ENCODE measurements around the gene KIRREL3.
"Not testable (repeated sequence)": the region's sequence is repeated elsewhere in the genome, so short reads cannot be mapped to it uniquely, and the experiment has no call there.

KIRREL3 gene

DNA sequence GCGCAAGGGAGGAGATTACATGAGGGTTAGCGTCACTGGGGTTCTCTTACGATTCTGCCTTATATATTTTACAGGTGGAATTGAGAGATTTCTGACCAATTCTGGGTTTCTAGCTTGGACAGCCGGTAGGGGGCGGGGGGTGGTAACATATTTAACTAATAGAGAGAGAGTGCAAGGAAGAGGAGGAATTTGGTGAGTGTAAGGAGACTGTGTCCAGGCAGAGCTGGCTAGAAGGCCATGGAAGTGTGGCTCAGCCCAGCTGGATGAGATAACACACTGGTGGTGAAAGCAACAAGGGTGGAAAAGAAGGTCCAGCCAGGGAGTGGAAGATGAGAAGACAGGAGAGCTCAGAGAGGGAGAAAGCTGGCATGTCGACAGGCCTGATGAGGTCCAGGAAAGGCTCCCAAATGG lies 588.6 kb downstream of the KIRREL3 start:
- DNase-seq: no peak

DNA sequence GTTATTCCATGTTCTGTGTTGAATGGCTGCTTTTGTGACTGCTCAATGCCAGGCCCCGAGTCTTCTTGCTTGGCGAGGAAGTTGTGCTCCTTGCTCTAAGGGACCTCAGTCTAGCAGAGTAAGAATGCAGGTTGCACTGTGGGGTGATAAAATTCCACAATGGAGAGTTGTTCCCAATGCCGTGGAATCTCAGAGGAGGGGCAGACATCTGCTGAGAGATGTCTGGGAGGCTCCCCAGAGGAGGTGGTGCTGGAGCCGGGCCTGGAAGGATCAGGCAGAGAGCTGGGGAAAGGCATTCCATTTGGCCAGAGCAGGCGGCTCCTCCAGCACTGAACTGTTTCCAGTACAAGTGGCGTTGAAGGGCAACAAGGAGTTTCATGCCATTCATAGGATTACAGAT lies 589.9 kb downstream of the KIRREL3 start:
- no peak for DNase-seq

DNA sequence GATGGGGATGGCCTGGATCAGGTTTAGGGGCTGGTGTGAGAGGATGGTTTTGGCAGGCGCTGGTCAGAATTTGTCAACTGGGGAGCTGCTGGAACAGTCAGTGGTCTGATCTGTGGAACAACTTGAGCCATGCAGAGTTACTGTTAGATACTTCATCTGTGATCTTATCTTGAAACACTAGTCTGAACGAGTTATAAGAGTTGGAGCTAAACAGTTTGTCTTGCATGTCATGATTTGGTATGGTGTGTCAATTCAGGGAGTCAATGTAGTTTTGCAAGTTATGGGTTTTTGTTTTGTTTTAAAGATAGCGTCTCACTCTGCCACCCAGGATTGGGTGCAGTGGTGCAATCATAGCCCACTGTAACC lies 591.0 kb downstream of the KIRREL3 start:
- no peak for DNase-seq

DNA sequence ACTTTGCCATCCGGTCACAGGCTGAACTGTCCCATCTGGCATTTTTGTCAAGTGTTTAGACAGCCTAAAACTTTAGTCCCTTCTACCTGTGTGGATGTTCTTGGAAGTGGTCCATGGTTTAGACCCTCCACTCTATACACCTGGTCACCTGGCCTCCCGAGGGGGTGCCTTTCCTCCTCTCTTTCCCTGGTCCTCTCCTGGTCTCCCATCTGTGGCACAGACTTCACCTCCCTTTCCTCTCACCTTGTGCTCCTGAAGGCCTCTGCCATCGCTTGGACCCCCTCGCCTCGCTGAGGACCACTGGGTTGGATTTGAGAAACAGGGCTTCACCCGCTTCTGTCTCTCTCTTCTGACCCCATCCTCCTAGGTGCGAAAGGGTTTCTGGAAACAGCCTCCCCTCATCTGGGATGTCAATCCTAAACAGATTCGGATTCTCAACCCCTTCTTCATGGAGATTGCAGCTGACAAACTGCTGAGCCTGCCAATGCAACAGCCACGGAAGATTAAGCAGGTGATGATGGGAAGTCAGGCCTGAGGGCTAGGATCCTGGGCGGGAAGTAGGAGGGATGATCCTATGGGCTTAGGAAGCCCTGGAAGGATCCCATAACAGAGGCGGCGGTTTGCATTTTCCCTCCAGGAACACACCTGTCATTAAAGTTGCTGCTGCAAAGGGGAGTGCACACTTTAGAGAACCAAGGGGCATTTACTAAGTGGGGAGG lies 591.5 kb downstream of the KIRREL3 start:
- DNase-seq: no peak

DNA sequence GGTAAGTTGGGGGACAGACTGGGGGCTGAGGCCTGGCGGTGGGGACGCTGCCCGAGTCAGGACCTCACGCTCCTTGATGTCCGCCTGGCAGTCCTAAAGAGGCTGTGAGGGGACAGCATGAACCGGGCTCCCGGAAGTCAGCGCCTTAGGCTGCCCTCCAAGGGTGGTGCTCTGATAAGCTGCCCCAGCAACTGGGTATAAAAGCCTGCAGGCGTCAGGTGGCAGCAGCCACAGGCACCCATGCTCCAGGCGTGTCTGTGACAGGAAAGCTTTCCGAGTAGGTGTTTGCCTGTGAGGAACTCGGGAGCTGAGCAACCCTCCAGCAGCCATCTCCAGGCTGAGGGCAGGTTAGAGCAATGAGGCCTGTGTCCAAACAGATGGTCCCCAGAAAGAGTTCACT lies 592.1 kb downstream of the KIRREL3 start:
- no peak for DNase-seq

DNA sequence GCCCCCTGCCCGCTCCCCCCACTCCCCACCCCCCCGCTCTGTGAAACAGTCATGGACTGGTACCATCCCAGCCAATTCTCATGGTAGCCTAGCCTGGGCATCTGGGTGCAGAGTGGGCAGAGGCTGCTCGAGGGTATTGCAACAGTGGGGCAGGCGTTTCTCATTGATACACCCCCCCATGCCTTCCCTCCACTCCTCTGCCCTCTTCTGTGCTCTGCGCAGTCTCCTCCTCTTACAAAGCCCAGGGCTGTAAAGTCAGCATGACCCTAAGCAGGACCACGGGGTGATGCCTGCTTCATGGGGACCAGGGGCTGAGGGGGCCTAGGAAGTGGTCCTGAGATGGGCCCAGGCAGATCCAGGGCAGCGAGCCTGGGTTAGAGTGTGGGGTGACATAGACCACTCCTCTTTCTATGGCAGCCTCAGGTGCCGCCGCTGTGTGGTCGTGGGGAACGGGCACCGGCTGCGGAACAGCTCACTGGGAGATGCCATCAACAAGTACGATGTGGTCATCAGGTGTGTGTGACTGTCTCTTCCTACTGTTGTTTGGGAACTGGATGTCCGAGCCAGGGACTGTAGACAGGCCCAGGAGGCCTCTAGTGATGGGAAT lies 592.8 kb downstream of the KIRREL3 start:
- no peak for DNase-seq

DNA sequence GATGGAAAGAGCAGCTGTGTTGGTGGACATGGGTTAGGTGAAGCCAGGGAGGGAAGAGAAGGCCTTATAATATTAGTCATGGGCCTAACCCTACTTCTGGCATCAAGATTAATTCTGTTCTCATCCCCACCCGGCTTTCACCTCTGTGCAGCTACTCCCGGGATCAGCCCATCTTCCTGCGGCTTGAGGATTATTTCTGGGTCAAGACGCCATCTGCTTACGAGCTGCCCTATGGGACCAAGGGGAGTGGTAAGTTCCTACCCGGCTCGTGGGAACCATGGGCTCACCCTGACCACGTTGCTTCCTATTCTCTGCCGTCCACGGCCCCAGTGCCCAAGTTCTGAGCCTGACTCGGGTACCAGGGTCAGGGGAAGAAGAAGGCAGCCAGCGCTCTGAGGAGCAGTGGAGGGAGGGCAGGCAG lies 593.5 kb downstream of the KIRREL3 start:
- DNase-seq: no peak

DNA sequence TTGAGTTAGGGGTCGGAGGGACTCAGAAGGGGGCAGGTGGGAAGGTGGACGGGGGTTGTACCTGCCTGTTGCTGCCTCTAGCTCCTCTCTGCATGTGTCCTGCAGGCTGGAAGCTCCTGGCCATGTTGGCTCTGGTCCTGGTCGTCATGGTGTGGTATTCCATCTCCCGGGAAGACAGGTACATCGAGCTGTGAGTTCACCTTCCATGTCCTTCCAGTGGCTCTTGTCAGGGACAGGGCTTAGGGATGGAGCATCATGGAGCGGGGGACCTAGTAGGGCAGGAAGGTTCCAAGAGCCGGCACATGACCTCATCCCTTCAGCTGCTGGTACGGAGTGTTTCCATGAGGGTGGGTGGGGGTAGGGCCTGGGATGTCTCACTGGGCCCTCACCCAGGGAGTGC lies 594.2 kb downstream of the KIRREL3 start:
- no peak for DNase-seq

DNA sequence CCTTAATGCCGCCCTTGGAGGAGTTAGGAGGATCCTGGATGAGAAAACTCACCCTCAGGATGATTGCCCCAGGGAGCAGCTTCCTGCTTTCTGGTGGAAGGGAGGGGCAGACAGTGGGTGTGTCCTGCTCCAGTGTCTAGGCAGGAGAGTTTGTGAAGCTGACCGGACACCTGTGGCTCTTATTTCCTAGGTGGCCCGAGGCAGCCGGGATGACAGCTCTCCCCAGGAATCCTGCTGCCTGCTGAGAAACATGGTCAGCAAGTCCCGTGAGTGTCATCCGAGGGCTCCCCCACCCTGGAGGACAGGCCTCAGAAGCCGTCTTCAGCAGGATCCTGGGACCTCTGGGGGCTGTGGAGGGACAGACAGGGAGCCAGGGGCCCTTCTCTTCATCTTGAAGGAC lies 594.7 kb downstream of the KIRREL3 start:
- no peak for DNase-seq

DNA sequence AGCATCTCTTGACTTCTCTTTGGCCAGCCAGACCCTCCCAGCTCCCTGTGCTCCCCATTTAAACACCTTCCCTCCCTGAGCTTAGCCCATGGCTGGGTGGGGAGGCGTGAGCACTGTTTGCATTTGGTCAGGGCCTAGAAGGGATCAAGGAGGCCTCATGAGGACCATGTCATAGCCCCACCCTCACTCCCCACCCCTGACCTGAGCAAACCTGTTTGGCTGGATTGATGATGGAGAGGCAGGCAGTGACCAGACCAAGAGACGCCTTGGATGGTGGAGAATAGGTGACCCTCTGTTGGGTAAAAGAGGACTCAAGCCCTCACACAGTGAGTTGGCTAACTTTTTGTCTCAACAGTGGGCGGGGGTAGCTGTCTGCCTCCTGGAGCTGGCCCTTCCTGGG lies 595.2 kb downstream of the KIRREL3 start:
- DNase-seq: no peak

DNA sequence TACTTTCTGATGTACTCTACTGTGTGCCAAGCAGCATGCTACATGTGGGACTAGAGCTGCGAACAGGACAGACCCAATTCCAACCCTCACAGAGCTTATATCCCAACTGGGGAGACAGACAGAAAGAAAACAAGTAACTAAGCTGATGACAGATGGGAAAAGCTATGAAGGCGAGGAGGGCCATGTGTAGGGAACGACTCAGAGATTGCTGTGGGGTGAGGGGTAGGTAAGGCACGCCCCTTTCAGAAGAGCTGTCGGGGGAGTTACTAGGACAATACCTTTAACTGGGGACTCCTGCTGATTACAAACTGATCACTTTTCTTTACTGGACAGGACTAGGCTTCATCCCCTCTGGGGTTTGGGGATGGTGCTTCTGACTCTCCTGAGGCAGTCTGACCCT lies 596.2 kb downstream of the KIRREL3 start:
- DNase-seq: no peak

DNA sequence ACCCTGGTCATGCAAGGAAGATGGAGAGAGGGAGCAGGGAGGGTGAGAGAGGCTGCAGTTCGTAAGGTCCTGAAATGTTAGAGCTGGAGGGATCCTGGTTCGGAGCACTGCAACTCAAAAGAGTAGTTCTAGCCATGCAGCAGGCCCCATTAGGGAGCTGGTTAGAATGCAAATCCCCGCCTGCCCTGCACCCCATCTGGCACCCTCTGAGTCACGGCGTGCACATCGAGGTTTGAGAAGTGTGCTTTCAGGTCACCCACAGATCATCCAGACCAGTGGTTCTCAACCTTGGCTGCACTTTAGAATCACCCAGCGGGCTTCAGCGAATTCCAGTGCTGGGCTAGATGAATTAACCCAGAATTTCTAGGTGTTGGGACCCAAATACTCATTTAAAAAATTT lies 596.9 kb downstream of the KIRREL3 start:
- no peak for DNase-seq

DNA sequence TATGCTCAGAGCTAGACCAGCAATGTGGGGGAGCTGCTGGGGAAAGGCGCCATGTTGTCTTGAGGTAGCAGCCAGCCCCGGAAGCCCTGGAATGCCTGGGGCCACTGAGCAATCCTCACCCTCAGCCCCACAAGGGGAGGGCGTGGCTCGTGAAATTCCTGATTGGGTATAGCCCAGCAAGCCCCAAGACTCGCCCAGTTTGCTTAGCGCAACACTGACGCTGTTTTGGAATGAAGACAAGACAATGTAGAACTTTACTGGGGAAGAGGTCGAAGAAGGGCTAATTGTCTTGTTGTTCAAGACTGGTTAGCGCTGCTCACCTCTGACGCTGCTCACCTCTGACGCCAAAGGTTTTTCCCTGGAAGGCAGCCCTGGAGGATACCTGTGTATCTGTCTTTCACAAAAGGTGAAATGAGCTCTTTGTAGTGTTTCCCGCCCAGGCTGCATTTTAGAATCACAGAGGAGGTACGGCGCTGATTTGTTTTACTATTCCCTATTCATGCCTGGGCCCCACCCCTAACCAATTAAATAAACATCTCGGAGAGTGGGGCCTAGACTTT lies 597.5 kb downstream of the KIRREL3 start:
- no peak for DNase-seq

DNA sequence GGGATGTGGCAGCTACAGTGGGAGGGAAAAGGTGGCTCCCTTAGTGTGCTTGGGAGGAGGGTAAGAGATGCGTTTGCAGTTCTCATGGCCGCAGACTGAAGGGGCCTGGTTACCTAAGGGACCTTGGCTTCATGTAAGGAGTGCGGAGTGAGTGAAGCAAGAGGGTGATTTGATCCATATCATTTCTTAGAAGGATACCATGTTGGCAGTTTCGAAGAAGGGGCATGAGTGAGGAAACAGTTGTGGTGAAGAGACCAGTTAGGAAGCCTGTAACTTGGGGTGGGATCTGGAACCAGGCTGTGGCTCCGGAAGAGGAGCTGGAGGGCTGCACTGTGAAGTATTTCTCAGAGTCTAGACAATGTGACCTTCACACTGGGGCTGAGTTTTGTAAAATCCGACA lies 600.1 kb downstream of the KIRREL3 start:
- no peak for DNase-seq

DNA sequence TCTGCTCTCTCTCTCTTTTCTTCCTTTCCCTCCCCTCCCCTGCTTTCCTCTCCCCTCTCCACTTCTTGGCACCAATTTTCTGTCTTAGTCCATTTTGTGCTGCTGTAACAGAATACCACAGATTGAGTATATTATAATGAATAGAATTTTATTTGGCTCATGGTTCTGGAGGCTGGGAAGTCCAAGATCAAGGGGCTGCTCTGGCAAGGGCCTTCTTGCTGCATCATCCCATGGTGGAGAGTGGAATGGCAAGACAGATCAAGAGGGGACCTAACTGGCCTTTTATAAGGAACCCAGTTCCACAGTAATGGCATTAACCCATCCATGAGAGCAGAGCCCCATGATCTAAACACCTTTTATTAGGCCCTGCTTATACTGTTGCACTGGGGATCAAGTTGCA lies 600.6 kb downstream of the KIRREL3 start:
- DNase-seq: no peak

DNA sequence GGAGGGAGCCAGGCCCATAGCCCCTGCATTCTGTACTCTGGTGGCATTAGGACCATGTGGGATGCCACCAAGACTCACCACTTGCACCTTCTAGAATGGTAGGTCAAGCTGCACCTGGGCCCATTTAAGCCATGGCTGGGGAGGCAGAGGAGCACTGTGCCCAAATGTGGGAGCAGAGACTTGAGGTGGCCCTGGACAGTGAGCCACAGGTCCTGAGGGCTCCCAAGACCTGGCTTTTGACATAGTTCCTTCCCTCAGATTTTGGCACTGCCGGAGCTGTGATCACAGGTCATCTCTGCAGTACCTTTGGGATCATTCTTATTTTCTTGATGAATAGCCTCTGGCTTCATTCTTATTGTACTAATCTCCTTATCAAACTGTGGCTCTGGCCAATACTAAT lies 601.8 kb downstream of the KIRREL3 start:
- DNase-seq: no peak

DNA sequence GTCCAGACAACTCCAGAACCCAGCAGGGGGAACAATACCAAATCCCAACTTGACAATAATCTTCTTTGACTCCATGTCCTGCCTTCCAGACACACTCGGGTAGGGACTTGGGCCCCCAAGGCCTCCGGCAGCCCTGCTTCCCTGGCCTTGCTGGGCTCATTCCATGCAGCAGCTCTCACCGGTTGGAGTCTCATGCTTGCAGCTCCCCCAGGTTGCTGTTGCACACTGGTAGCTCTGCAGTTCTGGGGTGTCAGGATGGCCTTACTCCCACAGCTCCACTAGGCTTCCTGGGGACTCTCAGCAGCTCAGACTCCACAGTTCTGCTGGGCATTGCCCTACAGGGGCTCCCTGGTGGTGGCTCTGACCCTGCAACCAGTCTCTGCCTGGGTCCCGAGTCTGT lies 602.3 kb downstream of the KIRREL3 start:
- DNase-seq: no peak

DNA sequence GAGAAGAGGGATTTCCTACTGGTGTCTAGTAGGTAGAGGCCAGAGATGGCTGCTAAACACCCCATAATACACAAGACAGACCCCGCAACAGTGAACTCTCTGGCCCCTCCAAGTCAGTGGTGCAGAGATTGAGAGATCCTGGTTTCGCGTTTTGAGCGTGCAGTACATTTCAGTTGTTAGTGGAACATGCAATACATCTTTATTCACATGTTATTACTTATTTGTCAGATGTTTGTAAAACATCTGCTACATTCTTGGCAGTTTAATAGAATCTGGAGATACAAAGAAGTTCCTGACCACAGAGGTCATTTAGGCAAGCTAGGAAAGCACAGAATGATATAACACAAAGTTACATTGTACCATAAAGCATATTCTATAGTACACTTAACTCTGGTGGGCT lies 603.6 kb downstream of the KIRREL3 start:
- no peak for DNase-seq

DNA sequence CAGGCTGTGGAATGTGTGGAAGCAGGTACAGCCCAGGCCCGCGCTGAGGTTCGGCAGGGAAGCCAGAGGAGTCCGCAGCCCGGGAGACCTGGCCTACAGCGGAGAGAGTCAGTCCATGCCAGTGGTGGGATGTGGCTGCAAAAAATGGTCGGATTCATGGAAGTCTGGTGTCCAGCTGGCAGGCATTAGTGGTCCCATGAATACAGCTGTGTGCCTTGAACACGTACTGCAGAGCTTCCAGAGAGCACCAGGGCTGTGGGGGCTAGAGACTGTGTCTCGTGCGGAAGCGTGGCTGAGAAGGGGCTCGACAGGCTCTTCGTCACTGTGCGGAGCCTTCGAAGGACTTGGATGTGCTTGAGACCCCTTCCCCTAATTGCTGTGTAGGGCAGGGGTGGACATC lies 604.3 kb downstream of the KIRREL3 start:
- not testable (repeated sequence) for DNase-seq

DNA sequence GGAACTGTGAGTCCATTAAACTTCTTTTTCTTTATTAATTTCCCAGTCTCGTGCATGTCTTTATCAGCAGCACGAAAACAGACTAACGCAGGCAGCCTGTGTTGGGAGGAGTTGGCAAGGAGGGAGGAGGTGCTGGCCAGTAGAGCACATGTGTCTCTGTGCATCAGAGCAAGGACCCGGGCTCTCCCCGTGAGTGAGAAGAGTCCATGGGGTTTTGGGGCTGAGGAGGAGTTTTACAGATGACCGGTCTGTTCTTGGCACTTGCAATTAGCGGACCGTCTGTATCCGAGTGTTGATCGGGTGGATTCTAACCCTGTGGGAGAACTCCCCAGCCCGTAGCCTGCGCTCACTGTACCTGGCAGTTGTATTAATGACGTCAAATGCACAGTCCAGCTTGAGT lies 604.8 kb downstream of the KIRREL3 start:
- DNase-seq: not testable (repeated sequence)

DNA sequence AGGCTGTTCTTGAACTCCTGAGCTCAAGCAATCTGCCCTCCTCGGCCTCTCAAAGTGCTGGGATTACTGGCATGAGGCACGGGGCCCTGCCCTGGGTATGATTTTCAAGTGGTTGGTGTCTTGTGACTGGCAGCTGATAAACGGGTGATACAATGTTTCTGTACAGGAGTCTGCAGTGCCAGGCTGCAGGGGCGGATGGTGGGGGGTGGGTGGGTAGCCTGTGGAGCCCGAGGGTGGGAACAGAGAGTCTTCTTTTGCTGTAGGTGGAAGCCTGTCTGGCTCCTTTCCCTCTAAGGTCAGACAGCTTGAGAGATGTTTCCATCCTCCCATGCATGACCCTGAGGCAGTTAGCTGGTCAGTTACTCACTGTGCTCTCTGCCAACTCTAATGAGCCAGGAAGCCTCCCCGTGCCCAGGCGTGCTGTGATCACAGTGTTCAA lies 605.9 kb downstream of the KIRREL3 start:
- not testable (repeated sequence) for DNase-seq

DNA sequence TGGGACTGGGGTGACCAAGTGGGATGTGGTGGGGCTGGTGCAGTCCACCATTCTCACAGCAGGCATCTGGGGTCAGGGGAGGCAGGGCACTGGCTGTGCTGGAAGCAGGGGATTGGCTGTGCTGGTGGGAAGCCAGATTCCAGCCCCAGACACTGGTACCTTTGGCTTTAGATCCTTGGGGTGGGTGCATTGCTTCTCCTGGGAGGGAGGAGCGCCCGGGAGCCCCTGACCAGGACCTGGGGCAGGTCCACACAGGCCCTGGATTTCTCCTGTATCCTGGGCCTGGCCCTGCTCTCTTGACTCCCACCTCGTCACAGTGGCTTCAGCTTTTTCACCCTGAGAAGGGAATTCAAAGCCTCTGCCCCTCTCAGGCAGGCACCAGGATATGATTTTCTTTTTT lies 606.5 kb downstream of the KIRREL3 start:
- no peak for DNase-seq

DNA sequence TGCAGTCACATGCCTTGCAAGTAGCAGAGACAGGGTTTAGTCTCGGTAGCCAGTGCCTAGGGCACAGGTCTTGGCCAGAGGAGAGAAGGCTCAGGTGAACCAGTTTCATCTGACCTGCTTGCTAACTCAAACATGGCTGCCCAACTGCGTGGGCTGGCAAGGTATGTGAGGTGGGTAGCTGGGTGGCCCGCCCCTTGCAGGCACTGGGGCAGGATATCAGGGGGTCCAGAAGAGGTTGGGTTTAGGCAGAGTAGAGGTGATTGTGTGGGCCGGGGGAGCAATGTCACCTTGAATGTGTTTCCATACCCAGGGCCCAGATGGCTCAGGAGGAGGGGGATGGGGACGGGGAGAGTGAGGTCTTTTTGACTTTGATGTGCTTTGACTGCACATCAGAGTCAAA lies 607.4 kb downstream of the KIRREL3 start:
- no peak for DNase-seq

DNA sequence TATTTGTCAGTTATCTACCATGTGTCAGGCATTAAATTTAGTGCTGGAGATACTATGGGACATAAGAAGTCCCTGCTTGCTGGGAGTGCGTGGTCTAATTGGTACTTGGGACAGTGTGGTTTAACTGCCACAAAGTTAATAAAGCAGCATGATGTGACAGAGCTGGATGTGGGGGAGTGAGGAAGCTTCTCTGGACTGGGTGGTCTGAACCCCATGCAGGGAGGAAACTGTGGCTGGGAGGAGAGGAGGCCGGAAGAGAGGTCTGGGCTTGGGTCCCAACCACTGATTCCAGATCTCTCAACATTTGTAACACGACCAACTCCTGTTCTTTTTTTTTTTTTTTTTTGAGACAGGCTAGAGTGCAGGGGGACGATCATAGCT lies 607.9 kb downstream of the KIRREL3 start:
- DNase-seq: no peak

All from CD4-positive, alpha-beta T cell treated with Interferon alpha-2 for 1 hour (primary cell).